CD4-positive, alpha-beta T cell treated with Interleukin-6 at 100 ng/mL for 8 hours (primary cell): Measurements from ENCODE around the gene VDR.

ENCODE experiments used
- DNase-seq: peaks from one replicate; pipeline ENCODE4 v3.0.0-alpha.2; 2020; ENCODE audit warnings: mixed read lengths, low spot score

The VDR gene

GRCh38 chr12:47868552-47869031 lies 36.2 kb downstream of the VDR start:
- DNase-seq = no peak

GRCh38 chr12:47868041-47868440 lies 36.8 kb downstream of the VDR start:
- no peak for DNase-seq

- no peak for DNase-seq
These were observed 37.3 kb downstream of the VDR start for GRCh38 chr12:47867495-47867941.

GRCh38 chr12:47864646-47865235 lies 40.1 kb downstream of the VDR start:
- no peak for DNase-seq

- DNase-seq = no peak
These were observed 40.8 kb downstream of the VDR start for GRCh38 chr12:47863985-47864384.

GRCh38 chr12:47863467-47863866 lies 41.3 kb downstream of the VDR start:
- no peak for DNase-seq

- no peak for DNase-seq
These were observed 41.9 kb downstream of the VDR start for GRCh38 chr12:47862881-47863280.

GRCh38 chr12:47862167-47862750 lies 42.5 kb downstream of the VDR start:
- DNase-seq = no peak

GRCh38 chr12:47860873-47861272 lies 43.9 kb downstream of the VDR start:
- no peak for DNase-seq

- DNase-seq = no peak
These were observed 44.4 kb downstream of the VDR start for GRCh38 chr12:47860279-47860841.

GRCh38 chr12:47858511-47859266 lies 46.1 kb downstream of the VDR start:
- no peak for DNase-seq

GRCh38 chr12:47856721-47857575 lies 47.8 kb downstream of the VDR start:
- DNase-seq = no peak

GRCh38 chr12:47856094-47856493 lies 48.7 kb downstream of the VDR start:
- no peak for DNase-seq

GRCh38 chr12:47855502-47855901 lies 49.3 kb downstream of the VDR start:
- DNase-seq = no peak

GRCh38 chr12:47854531-47854930 lies 50.3 kb downstream of the VDR start:
- DNase-seq = no peak

- DNase-seq = no peak
These were observed 52.7 kb downstream of the VDR start for GRCh38 chr12:47852096-47852571.

- DNase-seq = no peak
These were observed 53.4 kb downstream of the VDR start for GRCh38 chr12:47851303-47851952.

- DNase-seq = no peak
These were observed 54.4 kb downstream of the VDR start for GRCh38 chr12:47850153-47851084.

- no peak for DNase-seq
These were observed 55.5 kb downstream of the VDR start for GRCh38 chr12:47849261-47849660.

- no peak for DNase-seq
These were observed 55.9 kb downstream of the VDR start for GRCh38 chr12:47848853-47849252.
